Gastrocnemius medialis (tissue), 4 donors: ENCODE measurements around the gene MMUT.

Source experiments
- CTCF ChIP-seq, 5 experiments: fragments of 450-650 bp in 3 of 5; fragments of 200-600 bp in 2 of 5; sonication (generic) in 2 of 5; IDR thresholded peaks in 4 of 5; conservative IDR thresholded peaks in 1 of 5; 1 replicate in 4 of 5; 2 replicates in 1 of 5; pipeline ENCODE4 v1.5.1; 2016 to 2019; ENCODE audit warnings: antibody characterized with exemption in 5 of 5, mild to moderate bottlenecking in 3 of 5, moderate library complexity in 3 of 5
- POLR2A ChIP-seq, 2 donors: fragments of 450-650 bp; IDR thresholded peaks; one replicate each; pipeline ENCODE4 v1.6.1; 2017; ENCODE audit warnings: antibody characterized with exemption in 2 of 2, mild to moderate bottlenecking in 2 of 2, moderate library complexity in 2 of 2

GRCh38 chr6:49506569-49507111, 43.6 kb upstream of the MMUT start:
- TF ChIP-seq CTCF (IDR thresholded peaks at IDR 0.05 in 4 of 5, conservative IDR thresholded peaks at IDR 0.05 in 1 of 5) (no peak), POLR2A (IDR thresholded peaks at IDR 0.05) (no peak)
